ELR (cell line): ENCODE results near the gene SLC6A2.

Source experiments
- DNase-seq: peaks from one replicate; pipeline ENCODE4 v3.0.0-alpha.2; 2015; ENCODE audit warnings: low read depth

Gene SLC6A2

GRCh38 chr16:55713103-55713502, 57.3 kb downstream of the SLC6A2 start:
- DNase-seq: no peak

- DNase-seq: no peak
Measured at GRCh38 chr16:55717326-55717725, 61.5 kb downstream of the SLC6A2 start.

GRCh38 chr16:55725055-55725777, 69.4 kb downstream of the SLC6A2 start:
- no peak for DNase-seq

GRCh38 chr16:55728797-55729196, 73.0 kb downstream of the SLC6A2 start:
- no peak for DNase-seq

- DNase-seq: no peak
Measured at GRCh38 chr16:55730115-55730514, 74.3 kb downstream of the SLC6A2 start.

GRCh38 chr16:55732496-55732895, 76.7 kb downstream of the SLC6A2 start:
- no peak for DNase-seq

GRCh38 chr16:55734665-55735064, 78.9 kb downstream of the SLC6A2 start:
- no peak for DNase-seq

- peak; percentile 9 for DNase-seq
Measured at GRCh38 chr16:55735120-55735781, 79.5 kb downstream of the SLC6A2 start.

GRCh38 chr16:55736671-55737070, 80.9 kb downstream of the SLC6A2 start:
- no peak for DNase-seq

GRCh38 chr16:55737318-55737717, 81.5 kb downstream of the SLC6A2 start:
- DNase-seq: no peak

- DNase-seq: no peak
Measured at GRCh38 chr16:55737966-55738365, 82.2 kb downstream of the SLC6A2 start.

GRCh38 chr16:55746081-55746480, 90.3 kb downstream of the SLC6A2 start:
- no peak for DNase-seq

- no peak for DNase-seq
Measured at GRCh38 chr16:55747785-55748184, 92.0 kb downstream of the SLC6A2 start.

- peak; percentile 32 for DNase-seq
Measured at GRCh38 chr16:55752465-55753144, 96.8 kb downstream of the SLC6A2 start.

GRCh38 chr16:55753145-55753631, 97.4 kb downstream of the SLC6A2 start:
- peak; percentile 17 for DNase-seq
